Spleen (tissue), 11 donors: Measurements from ENCODE around the gene BBS9. TPM values are rescaled to one million over a fixed set of nuclear protein-coding genes. Genes with fewer than 3 reads are reported as not detected.

Source experiments
- DNase-seq: peaks from one replicate; pipeline ENCODE4 v3.0.0-alpha.2; 2020
- H3K27ac ChIP-seq, 8 donors: fragments of 200-600 bp; sonication (generic) in 7 of 8; 1 replicate in 4 of 8; 2 replicates in 4 of 8; pipeline versions ENCODE4 v1.5.0 to v1.8.0; 2016 to 2021; ENCODE audit warnings: inconsistent platforms in 4 of 8, mild to moderate bottlenecking in 4 of 8, moderate library complexity in 1 of 8
- H3K27me3 ChIP-seq, 7 donors: fragments of 200-600 bp; sonication (generic) in 6 of 7; replicated peaks in 1 of 7; 1 replicate in 4 of 7; 2 replicates in 3 of 7; pipeline versions ENCODE4 v1.5.0 to v1.8.0; 2016 to 2021; ENCODE audit warnings: inconsistent platforms in 3 of 7, mild to moderate bottlenecking in 1 of 7
- H3K36me3 ChIP-seq, 6 donors: fragments of 200-600 bp; sonication (generic) in 5 of 6; 1 replicate in 4 of 6; 2 replicates in 2 of 6; pipeline versions ENCODE4 v1.5.0 to v1.8.0; 2016 to 2021; ENCODE audit warnings: inconsistent platforms in 2 of 6
- H3K4me1 ChIP-seq, 6 donors: fragments of 200-600 bp; sonication (generic) in 5 of 6; 1 replicate in 3 of 6; 2 replicates in 3 of 6; pipeline versions ENCODE4 v1.5.0 to v1.8.0; 2016 to 2021; ENCODE audit warnings: inconsistent platforms in 3 of 6
- H3K4me3 ChIP-seq, 8 donors: fragments of 200-600 bp; sonication (generic) in 7 of 8; 1 replicate in 4 of 8; 2 replicates in 4 of 8; pipeline versions ENCODE4 v1.5.0 to v1.8.0; 2016 to 2021; ENCODE audit warnings: inconsistent platforms in 4 of 8, mild to moderate bottlenecking in 4 of 8, moderate library complexity in 2 of 8
- H3K9me3 ChIP-seq, 8 donors: fragments of 200-600 bp; sonication (generic) in 7 of 8; 1 replicate in 4 of 8; 2 replicates in 4 of 8; pipeline versions ENCODE4 v1.5.0 to v1.8.0; 2016 to 2021; ENCODE audit warnings: inconsistent platforms in 4 of 8
- CTCF ChIP-seq, 11 experiments: fragments of 200-600 bp in 7 of 11; fragments of 450-650 bp in 4 of 11; sonication (generic) in 4 of 11; IDR thresholded peaks in 8 of 11; conservative IDR thresholded peaks in 3 of 11; 1 replicate in 7 of 11; 2 replicates in 4 of 11; pipeline versions ENCODE4 v1.4.0 to v1.8.0; 2016 to 2021; ENCODE audit warnings: antibody characterized with exemption in 11 of 11, inconsistent platforms in 4 of 11, mild to moderate bottlenecking in 1 of 11
- POLR2A ChIP-seq, 3 donors: fragments of 450-650 bp; IDR thresholded peaks; one replicate each; pipeline ENCODE4 v1.5.1; 2017; ENCODE audit warnings: antibody characterized with exemption in 3 of 3, mild to moderate bottlenecking in 1 of 3
- POLR2AphosphoS5 ChIP-seq, 3 donors: sonication (generic); formaldehyde crosslinking; IDR thresholded peaks; one replicate each; pipeline ENCODE4 v1.5.1; 2017; ENCODE audit warnings: antibody characterized with exemption in 3 of 3
- WGBS, 5 donors: extraction: QIAGEN DNeasy Blood & Tissue Kit in 3 of 5; methylation state at CpG; one replicate each; pipeline versions ENCODE4 v1.1.5 to v1.1.7; 2013 to 2018; 5-methylcytosine and 5-hydroxymethylcytosine counted together
- intact Hi-C: fragments of 100-400 bp; cut with DNase I; formaldehyde crosslinking; loops from one replicate; pipeline ENCODE4 v1.15.0; 2023; ENCODE audit warnings: low total_unique reads
- polyA plus RNA-seq, 3 donors: library from polyadenylated mRNA; stranded (reverse); fragments of 200-250 nt; gene quantifications; one replicate each; pipeline ENCODE4 v1.2.1, GENCODE V29; 2013
- total RNA-seq, 7 donors: library from RNA; depleted of rRNA in 3 of 7; stranded (reverse); fragments of >200 nt in 3 of 7; fragmentation: NEBNext Ultra II Directional in 4 of 7; extraction: Animal tissue kit (Norgen Biotek cat#: 25700) in 4 of 7; gene quantifications; one replicate each; pipeline versions ENCODE4 v1.1.0 to v1.2.1, GENCODE V29; 2016 to 2021
- donor health status: healthy with polysubstance abuse.
- donor health status: DM: no; HTN: no; CAD: no; lungs with moderate emphysema.
- donor health status: DM: no; HTN: no; CAD: no.
- donor health status: Bipolar disorder and iron deficiency.
- donor health status: healthy.
- donor health status: DM: no; HTN: no; CAD: no.
- donor health status: DM: yes; HTN: yes; CAD: no.

Gene BBS9
- total and polyA plus RNA-seq, 10 donors, result 2.3 to 44.1 (median 25.3) TPM

GRCh38 chr7:33612442-33612841, 483.1 kb downstream of the BBS9 start:
- TF ChIP-seq POLR2AphosphoS5 (IDR thresholded peaks at IDR 0.05) (no peak), POLR2A (IDR thresholded peaks at IDR 0.05) (no peak), CTCF (IDR thresholded peaks at IDR 0.05 in 8 of 11, conservative IDR thresholded peaks at IDR 0.05 in 3 of 11) (no peak)

GRCh38 chr7:33614357-33615117, 485.2 kb downstream of the BBS9 start:
- H3K27ac ChIP-seq, result no peak overlapping the region
- H3K36me3 ChIP-seq, result peaks cover 0 to 8% (median 0%) of the 10 kb centered on the region in 6 donors
- intact Hi-C loops, result no loop called here
- H3K27me3 ChIP-seq, result no peaks in the 10 kb centered on the region
- H3K9me3 ChIP-seq, result peaks cover 0 to 20% (median 0%) of the 10 kb centered on the region in 8 donors
- H3K4me3 ChIP-seq, result no peak overlapping the region
- 85 to 92% (median 87%) methylated on average over 6 of the region's 6 CpGs for WGBS, 5 donors
- TF ChIP-seq POLR2AphosphoS5 (IDR thresholded peaks at IDR 0.05) (no peak), CTCF (IDR thresholded peaks at IDR 0.05 in 8 of 11, conservative IDR thresholded peaks at IDR 0.05 in 3 of 11) (no peak), POLR2A (IDR thresholded peaks at IDR 0.05) (no peak)
- H3K4me1 ChIP-seq, result no peaks in the 10 kb centered on the region
- DNase-seq, result no peak

More at GRCh38 chr7:33612442-33612841, 483.1 kb downstream of the BBS9 start:
- intact Hi-C loops, result no loop called here
- H3K27ac ChIP-seq, result no peak overlapping the region
- H3K4me1 ChIP-seq, result no peaks in the 10 kb centered on the region
- no peak overlapping the region for H3K4me3 ChIP-seq
- no peaks in the 10 kb centered on the region for H3K27me3 ChIP-seq
- peaks cover 0 to 20% (median 0%) of the 10 kb centered on the region in 8 donors for H3K9me3 ChIP-seq
- DNase-seq, result no peak
- WGBS, 5 donors, result 86 to 97% (median 89%) methylated on average over 1 of the region's 1 CpG
- H3K36me3 ChIP-seq, result peaks cover 0 to 8% (median 0%) of the 10 kb centered on the region in 6 donors

- H3K27me3 ChIP-seq, result no peaks in the 10 kb centered on the region
- no peak for DNase-seq
- H3K27ac ChIP-seq, result no peak overlapping the region
- no peak overlapping the region for H3K4me3 ChIP-seq
- no peaks in the 10 kb centered on the region for H3K4me1 ChIP-seq
- H3K9me3 ChIP-seq, result peaks cover 0 to 41% (median 12%) of the 10 kb centered on the region in 8 donors
- TF ChIP-seq POLR2AphosphoS5 (IDR thresholded peaks at IDR 0.05) (no peak), POLR2A (IDR thresholded peaks at IDR 0.05) (no peak), CTCF (IDR thresholded peaks at IDR 0.05 in 8 of 11, conservative IDR thresholded peaks at IDR 0.05 in 3 of 11) (no peak)
- intact Hi-C loops, result no loop called here
- WGBS, 5 donors, result 78 to 89% (median 86%) methylated on average over 2 of the region's 2 CpGs
- no peaks in the 10 kb centered on the region for H3K36me3 ChIP-seq
These were observed 487.4 kb downstream of the BBS9 start for GRCh38 chr7:33616752-33617151.

- Histone ChIP-seq H3K4me3 (no peak overlapping the region), H3K36me3 (no peaks in the 10 kb centered on the region), H3K4me1 (no peaks in the 10 kb centered on the region), H3K27ac (no peak overlapping the region), H3K27me3 (no peaks in the 10 kb centered on the region), H3K9me3 (peaks cover 0 to 42% (median 12%) of the 10 kb centered on the region in 8 donors)
- TF ChIP-seq POLR2A (IDR thresholded peaks at IDR 0.05) (no peak), CTCF (IDR thresholded peaks at IDR 0.05 in 8 of 11, conservative IDR thresholded peaks at IDR 0.05 in 3 of 11) (no peak), POLR2AphosphoS5 (IDR thresholded peaks at IDR 0.05) (no peak)
- 86 to 96% (median 93%) methylated on average over 2 of the region's 2 CpGs for WGBS, 5 donors
- no peak for DNase-seq
- intact Hi-C loops, result no loop called here
These were observed 489.9 kb downstream of the BBS9 start for GRCh38 chr7:33619264-33619663.
